NCI-H446 (cell line): Measurements from ENCODE around the gene CMTM1.

Source experiments
- DNase-seq, 2 experiments: peaks; one replicate each; lab custom pipeline; 2025; lab: John Stamatoyannopoulos, UW

The CMTM1 gene

GRCh38 chr16:66539623-66540469 is 26.4 kb upstream of the CMTM1 start:
- no peak for DNase-seq

GRCh38 chr16:66541388-66542355 is 24.6 kb upstream of the CMTM1 start:
- no peak for DNase-seq

- no peak for DNase-seq
These were observed 23.8 kb upstream of the CMTM1 start for GRCh38 chr16:66542396-66542795.

GRCh38 chr16:66543541-66543940 is 22.7 kb upstream of the CMTM1 start:
- DNase-seq = no peak

GRCh38 chr16:66544016-66544757 is 22.1 kb upstream of the CMTM1 start:
- DNase-seq = no peak

- no peak for DNase-seq
These were observed 18.9 kb upstream of the CMTM1 start for GRCh38 chr16:66547101-66547989.

GRCh38 chr16:66548068-66548467 is 18.2 kb upstream of the CMTM1 start:
- no peak for DNase-seq

- no peak for DNase-seq
These were observed 17.4 kb upstream of the CMTM1 start for GRCh38 chr16:66548868-66549267.

- DNase-seq = peak in 1 of 2 experiments; percentile 34
These were observed 16.7 kb upstream of the CMTM1 start, which contains the start of gene TK2 for GRCh38 chr16:66549284-66550131. TSS of gene TK2 (minus strand) at chr16:66550122. CDS start at chr16:66550061, 61 bp downstream.

- DNase-seq = peak in 1 of 2 experiments; percentile 13
These were observed 14.9 kb upstream of the CMTM1 start for GRCh38 chr16:66551348-66551759.

- DNase-seq = no peak
These were observed 14.4 kb upstream of the CMTM1 start for GRCh38 chr16:66551788-66552285.

- peak; percentile 70 to 90 for DNase-seq
These were observed 13.7 kb upstream of the CMTM1 start, which contains the start of gene CKLF for GRCh38 chr16:66552286-66553177. TSS of gene CKLF (plus strand) at chr16:66552576. CDS start at chr16:66552716, 140 bp downstream.

- no peak for DNase-seq
These were observed 13.0 kb upstream of the CMTM1 start for GRCh38 chr16:66553223-66553622.

- DNase-seq = no peak
These were observed 12.2 kb upstream of the CMTM1 start for GRCh38 chr16:66554021-66554420.

- DNase-seq = no peak
These were observed 11.7 kb upstream of the CMTM1 start for GRCh38 chr16:66554495-66554894.

- DNase-seq = no peak
These were observed 6.1 kb upstream of the CMTM1 start for GRCh38 chr16:66560107-66560506.

- no peak for DNase-seq
These were observed 4.7 kb upstream of the CMTM1 start for GRCh38 chr16:66561381-66562080.

GRCh38 chr16:66562409-66562808 is 3.8 kb upstream of the CMTM1 start:
- no peak for DNase-seq
